K562 (cell line): Measurements from ENCODE around the gene ZNF628. TPM values are rescaled to one million over a fixed set of nuclear protein-coding genes. Genes with fewer than 3 reads are reported as not detected.

Experiments used
- ATF6 ChIP-seq: sonication (generic); formaldehyde crosslinking; IDR thresholded peaks from 2 replicates; pipeline ENCODE4 v1.4.0; 2020; ENCODE audit warnings: mild to moderate bottlenecking, missing genetic modification reagents
- BCOR ChIP-seq: fragments of 450-650 bp; IDR thresholded peaks from 2 replicates; pipeline ENCODE4 v1.6.1; 2016
- CEBPG ChIP-seq, 3 experiments: fragments of 200-800 bp in 1 of 3; sonication (Bioruptor generic) in 1 of 3; sonication (generic) in 1 of 3; formaldehyde crosslinking in 1 of 3; IDR thresholded peaks in 2 of 3; conservative IDR thresholded peaks in 1 of 3; 2 replicates each; pipeline versions ENCODE4 v1.6.1 to v1.8.0; 2016 to 2022; ENCODE audit warnings: missing compliant biosample characterization in 2 of 3, missing genetic modification characterization in 2 of 3, mild to moderate bottlenecking in 1 of 3, missing genetic modification reagents in 1 of 3
- DACH1 ChIP-seq: fragments of 450-650 bp; IDR thresholded peaks from 2 replicates; pipeline ENCODE4 v1.6.1; 2018; ENCODE audit not compliant: partially characterized antibody
- E2F8 ChIP-seq: fragments of 450-650 bp; IDR thresholded peaks from 2 replicates; pipeline ENCODE4 v1.7.1; 2018; ENCODE audit warnings: mild to moderate bottlenecking, low read depth; ENCODE audit not compliant: partially characterized antibody
- ETV1 ChIP-seq: fragments of 450-650 bp; conservative IDR thresholded peaks from 2 replicates; pipeline ENCODE4 v1.6.1; 2016; ENCODE audit warnings: missing genetic modification characterization, control low read depth, low read depth, missing compliant biosample characterization
- KAT2B ChIP-seq: IDR thresholded peaks from one replicate; pipeline ENCODE4 v1.6.1; 2012; ENCODE audit warnings: low read depth, mild to moderate bottlenecking, control low read depth, inconsistent platforms, low read length, moderate library complexity
- KDM5B ChIP-seq: fragments of 200-600 bp; sonication (generic); IDR thresholded peaks from 2 replicates; pipeline ENCODE4 v1.6.1; 2012; ENCODE audit warnings: low read depth, mild to moderate bottlenecking, moderate library complexity, low read length, control low read depth, inconsistent platforms; ENCODE audit not compliant: insufficient replicate concordance
- KLF10 ChIP-seq: fragments of 250-450 bp; sonication (Bioruptor Pico); IDR thresholded peaks from 2 replicates; pipeline ENCODE4 v1.6.1; 2021; ENCODE audit warnings: matching md5 sums
- MAFF ChIP-seq: IDR thresholded peaks from 2 replicates; pipeline ENCODE4 v1.6.1; 2012; ENCODE audit warnings: low read length, improper control_type of control experiment
- NFE2L1 ChIP-seq: fragments of 450-650 bp; IDR thresholded peaks from 2 replicates; pipeline ENCODE4 v1.6.1; 2016; ENCODE audit warnings: missing genetic modification characterization, low read depth, mild to moderate bottlenecking, missing compliant biosample characterization, moderate library complexity, borderline replicate concordance
- NFXL1 ChIP-seq: fragments of 450-650 bp; formaldehyde crosslinking; IDR thresholded peaks from 2 replicates; pipeline ENCODE4 v1.4.0; 2021; ENCODE audit warnings: mild to moderate bottlenecking
- PTBP1 ChIP-seq: fragments of 200-400 bp; formaldehyde crosslinking; IDR thresholded peaks from 2 replicates; pipeline ENCODE4 v1.6.1; 2017; ENCODE audit warnings: low read depth, low read length
- USF2 ChIP-seq: sonication (generic); formaldehyde crosslinking; IDR thresholded peaks from 2 replicates; pipeline ENCODE4 v1.5.0; 2020; ENCODE audit warnings: missing genetic modification reagents
- WHSC1 ChIP-seq: IDR thresholded peaks from one replicate; pipeline ENCODE4 v1.6.1; 2012; ENCODE audit warnings: low read length, control low read depth, inconsistent platforms
- ZBTB7A ChIP-seq: IDR thresholded peaks from 2 replicates; pipeline ENCODE4 v1.6.1; 2011; ENCODE audit warnings: low read depth, mild to moderate bottlenecking, low read length, moderate library complexity, borderline replicate concordance; ENCODE audit not compliant: control insufficient read depth
- ZC3H8 ChIP-seq: fragments of 450-650 bp; IDR thresholded peaks from 2 replicates; pipeline ENCODE4 v1.6.1; 2017
- ZFX ChIP-seq: sonication (generic); formaldehyde crosslinking; IDR thresholded peaks from 2 replicates; pipeline ENCODE4 v1.8.0; 2022; ENCODE audit warnings: mild to moderate bottlenecking, missing genetic modification reagents, moderate library complexity
- ZNF143 ChIP-seq: sonication (generic); formaldehyde crosslinking; IDR thresholded peaks from 2 replicates; pipeline ENCODE4 v1.9.0; 2022; ENCODE audit warnings: mild to moderate bottlenecking, missing genetic modification reagents
- ZNF707 ChIP-seq: fragments of 250-450 bp; sonication (Bioruptor Pico); conservative IDR thresholded peaks from 2 replicates; pipeline ENCODE4 v1.8.0; 2022; ENCODE audit warnings: inconsistent platforms, mild to moderate bottlenecking, moderate library complexity
- ZNF830 ChIP-seq: fragments of 250-450 bp; sonication (Bioruptor Pico); IDR thresholded peaks from 2 replicates; pipeline ENCODE4 v1.5.0; 2021; ENCODE audit warnings: mild to moderate bottlenecking
- polyA plus RNA-seq, 8 experiments: library from polyadenylated mRNA; depleted of rRNA in 4 of 8; stranded (reverse) in 5 of 8; unstranded in 3 of 8; fragments of >200 nt; fragmentation: Nextera tagmentation in 2 of 8; fragmentation: Illumina TruSeq in 1 of 8; extraction: Ambion mirVana in 2 of 8; extraction: Trizol in 1 of 8; gene quantifications; 2 replicates each; pipeline versions ENCODE4 v1.2.1 to v1.2.3, GENCODE V29; 2011 to 2014; ENCODE audit warnings: inconsistent platforms in 1 of 8, missing spikeins in 1 of 8
- total RNA-seq, 7 experiments: library from RNA; depleted of rRNA in 6 of 7; stranded (reverse); fragments of >200 nt in 6 of 7; fragmentation: Illumina TruSeq in 2 of 7; extraction: Trizol in 2 of 7; gene quantifications; 2 replicates each; pipeline versions ENCODE4 v1.2.1 to v1.2.3, GENCODE V29; 2011 to 2021; ENCODE audit warnings: low replicate concordance in 1 of 7

ZNF628 gene
- total and polyA plus RNA-seq, 9 of the 15 experiments (the other 6 are each of a cell fraction or from before 2014, with no cell fraction given) = 0.13 to 13.6 (median 2.2) TPM; not detected in 3

GRCh38 chr19:55451965-55452748 lies 24.3 kb upstream of the ZNF628 start (continued):
- TF ChIP-seq USF2 (CRISPR knock-in tag) (no peak), MAFF (no peak), ZNF830 (CRISPR knock-in tag) (no peak), ZC3H8 (no peak), KLF10 (CRISPR knock-in tag) (no peak), CEBPG (CRISPR knock-in tag; IDR thresholded peaks at IDR 0.05) (peak; percentile 66), CEBPG (tag; conservative IDR thresholded peaks at IDR 0.05 in 1 of 2, IDR thresholded peaks at IDR 0.05 in 1 of 2) (no peak), ATF6 (no peak), NFE2L1 (tag) (no peak), ZBTB7A (peak; percentile 85), BCOR (peak; percentile 40; the same call in 1 of the 2 replicates), ZNF707 (CRISPR knock-in tag) (no peak), NFXL1 (no peak), ZNF143 (CRISPR knock-in tag) (no peak), ZFX (no peak), PTBP1 (0 out of 2 replicates have a peak, but pooled peaks have one; percentile 25), WHSC1 (no peak), KAT2B (no peak), KDM5B (peak; percentile 66), E2F8 (no peak), ETV1 (tag) (no peak), DACH1 (no peak)
